ELF-1 (cell line): ENCODE results near the gene TMEM132C.

Experiments used
- DNase-seq: peaks from one replicate; pipeline ENCODE4 v3.0.0-alpha.2; 2016; ENCODE audit warnings: low read depth, low spot score

Gene TMEM132C

DNA sequence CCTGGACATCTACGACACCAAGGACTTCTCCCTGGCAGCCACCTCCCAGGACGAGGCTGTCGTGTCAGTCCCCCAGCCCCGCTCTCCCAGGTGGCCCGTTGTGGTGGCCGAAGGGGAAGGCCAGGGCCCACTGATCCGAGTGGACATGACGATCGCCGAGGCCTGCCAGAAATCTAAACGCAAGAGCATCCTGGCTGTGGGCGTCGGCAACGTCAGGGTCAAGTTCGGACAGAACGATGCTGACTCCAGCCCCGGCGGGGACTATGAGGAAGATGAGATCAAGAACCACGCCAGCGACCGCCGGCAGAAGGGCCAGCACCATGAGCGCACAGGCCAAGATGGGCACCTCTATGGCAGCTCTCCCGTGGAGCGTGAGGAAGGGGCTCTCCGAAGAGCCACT is 438.2 kb downstream of the TMEM132C start:
- DNase-seq, result no peak

DNA sequence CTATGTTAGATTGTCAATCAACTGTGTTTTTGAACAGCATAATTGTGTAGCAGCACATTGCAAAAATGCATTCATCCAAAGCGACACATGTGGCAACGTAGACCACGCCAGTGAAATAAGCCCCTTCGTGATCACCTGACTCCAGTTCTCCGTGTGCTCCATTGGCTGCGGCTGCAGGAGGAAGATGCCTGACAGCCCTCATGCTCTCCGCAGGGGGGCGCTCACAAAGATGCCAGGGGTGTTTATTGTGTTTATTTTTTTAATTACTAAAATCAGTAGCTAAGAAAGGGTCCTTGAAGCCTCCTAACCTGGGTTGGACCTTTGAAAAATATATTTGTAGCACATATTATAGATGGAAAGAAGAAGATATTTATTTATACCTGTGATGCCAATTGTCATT is 440.5 kb downstream of the TMEM132C start:
- no peak for DNase-seq

DNA sequence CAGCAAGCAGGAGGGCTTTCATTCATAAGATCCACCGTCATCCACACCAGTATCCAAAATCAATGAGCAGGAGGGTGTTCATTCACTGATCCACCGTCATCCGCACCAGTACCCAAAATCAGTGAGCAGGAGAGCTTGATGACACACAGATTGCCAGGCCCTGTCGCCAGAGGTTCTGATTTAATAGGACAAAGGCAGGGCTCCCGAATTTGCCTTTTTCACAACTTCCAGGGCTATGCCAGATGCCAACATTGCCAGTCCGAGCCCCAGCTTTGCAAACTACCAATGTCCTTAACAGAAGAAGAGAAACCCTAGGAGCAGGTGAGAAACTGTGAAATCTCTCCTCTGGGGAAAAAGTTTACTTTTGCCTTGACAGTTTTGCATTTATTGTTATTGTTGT is 441.8 kb downstream of the TMEM132C start:
- no peak for DNase-seq

GRCh38 chr12:128709660-128710059 is 442.7 kb downstream of the TMEM132C start:
- no peak for DNase-seq

GRCh38 chr12:128711486-128711885 is 444.5 kb downstream of the TMEM132C start:
- no peak for DNase-seq

DNA sequence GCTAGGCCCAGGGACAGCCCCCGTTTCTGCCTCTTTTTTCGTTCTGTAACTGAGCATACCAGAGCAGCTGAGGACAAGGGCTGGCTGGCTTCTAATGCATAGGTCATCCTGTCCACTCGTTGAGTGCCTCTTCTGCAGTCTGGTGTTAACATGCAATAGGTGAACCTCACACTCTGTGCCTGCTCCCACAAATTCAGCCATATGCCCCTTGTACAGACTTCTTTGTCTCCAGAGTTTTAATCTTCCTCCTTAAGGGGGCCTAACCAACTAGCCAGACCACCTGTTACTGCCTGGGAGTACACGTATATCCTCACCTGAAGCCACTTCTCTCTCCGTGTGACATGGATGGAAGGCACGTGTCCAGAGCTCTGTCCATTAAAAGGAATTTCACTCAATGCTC is 445.7 kb downstream of the TMEM132C start:
- DNase-seq, result no peak

GRCh38 chr12:128715485-128715884 is 448.5 kb downstream of the TMEM132C start:
- DNase-seq, result no peak

DNA sequence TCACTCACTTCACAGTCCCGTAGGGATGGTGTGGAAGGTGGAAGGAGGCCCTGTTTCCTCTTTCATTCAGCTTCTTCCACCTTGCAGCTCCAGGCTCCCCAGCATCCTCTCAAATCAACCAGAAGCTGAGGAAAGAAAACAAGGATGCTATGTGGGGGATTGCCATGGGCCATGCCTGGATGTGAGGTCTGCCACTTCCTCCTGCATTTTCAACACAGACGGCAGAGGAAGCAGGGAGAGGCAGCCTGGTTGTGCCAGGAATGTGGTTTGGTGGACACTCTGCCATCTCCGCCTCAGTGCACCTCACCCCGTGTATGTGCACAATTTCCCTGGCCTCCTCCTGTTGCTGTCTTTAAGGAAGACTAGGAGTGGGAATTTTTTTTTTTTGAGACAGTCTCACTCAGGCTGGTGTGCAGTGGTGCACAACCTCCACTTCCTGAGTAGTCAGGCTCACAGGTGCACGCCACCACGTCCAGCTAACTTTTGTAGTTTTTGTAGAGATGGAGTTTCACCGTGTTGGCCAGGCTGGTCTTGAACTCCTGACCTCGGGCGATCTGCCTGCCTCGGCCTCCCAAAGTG is 457.6 kb downstream of the TMEM132C start:
- DNase-seq, result no peak

DNA sequence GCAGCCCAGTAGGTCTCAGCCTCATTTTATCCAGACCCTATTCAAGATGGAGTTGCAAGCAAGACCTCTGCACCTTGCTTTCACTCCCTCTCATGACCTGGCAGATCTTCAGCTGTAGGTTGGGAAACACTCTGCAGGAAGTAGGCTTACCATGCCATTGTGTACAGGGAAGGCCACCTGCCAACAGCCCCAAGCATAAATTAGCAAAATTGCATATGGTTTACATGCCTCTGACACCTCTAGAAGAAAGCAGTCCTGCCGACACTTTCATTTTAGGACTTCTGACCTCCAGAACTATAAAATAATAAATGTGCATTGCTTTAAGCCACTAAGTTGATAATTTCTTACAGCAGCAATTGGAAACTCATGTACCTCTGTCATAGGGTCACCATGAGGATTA is 459.9 kb downstream of the TMEM132C start:
- no peak for DNase-seq

DNA sequence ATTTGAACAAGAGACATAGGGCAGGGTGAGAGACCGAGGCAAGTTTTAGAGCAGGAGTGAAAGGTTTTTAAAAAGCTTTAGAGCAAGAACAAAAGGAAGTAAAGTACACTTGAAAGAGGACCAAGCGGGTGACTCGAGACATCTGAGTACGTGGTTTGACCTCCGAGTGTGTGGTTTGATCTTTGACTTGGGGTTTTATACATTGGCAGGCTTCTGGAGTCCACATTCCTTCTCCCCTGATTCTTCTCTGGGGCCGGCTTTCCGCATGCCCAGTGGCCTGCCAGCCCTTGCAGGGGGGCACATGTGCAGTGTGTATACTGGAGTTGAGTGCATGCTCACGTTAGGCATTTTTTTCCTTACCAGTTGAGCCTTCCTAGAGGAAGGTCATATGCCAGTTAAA is 460.5 kb downstream of the TMEM132C start:
- no peak for DNase-seq

- no peak for DNase-seq
Observed at GRCh38 chr12:128727999-128728398, 461.0 kb downstream of the TMEM132C start.

DNA sequence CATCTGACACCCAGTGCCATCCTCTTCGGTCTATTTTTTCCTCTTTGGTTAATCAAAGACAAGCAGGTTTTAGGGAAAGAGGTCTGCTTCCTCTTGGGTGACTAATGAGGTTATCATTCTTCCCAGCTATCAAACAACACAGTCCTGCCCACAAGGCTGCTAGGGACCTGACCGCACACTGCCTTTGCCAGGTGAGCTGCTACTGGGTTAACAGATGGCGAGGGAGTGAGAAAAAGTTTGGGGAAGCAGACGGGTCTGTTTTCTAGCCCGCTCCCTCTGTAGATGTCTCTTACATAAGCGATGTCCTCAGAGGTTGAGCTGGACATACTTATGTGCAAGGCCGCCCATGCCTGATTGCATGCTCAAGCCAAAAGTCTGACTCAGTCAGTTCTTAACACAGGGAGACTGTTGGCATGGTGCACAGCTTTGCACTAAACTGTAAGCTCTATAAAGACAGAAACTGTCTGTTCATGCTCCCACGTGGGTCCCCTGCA is 462.7 kb downstream of the TMEM132C start:
- DNase-seq, result no peak

DNA sequence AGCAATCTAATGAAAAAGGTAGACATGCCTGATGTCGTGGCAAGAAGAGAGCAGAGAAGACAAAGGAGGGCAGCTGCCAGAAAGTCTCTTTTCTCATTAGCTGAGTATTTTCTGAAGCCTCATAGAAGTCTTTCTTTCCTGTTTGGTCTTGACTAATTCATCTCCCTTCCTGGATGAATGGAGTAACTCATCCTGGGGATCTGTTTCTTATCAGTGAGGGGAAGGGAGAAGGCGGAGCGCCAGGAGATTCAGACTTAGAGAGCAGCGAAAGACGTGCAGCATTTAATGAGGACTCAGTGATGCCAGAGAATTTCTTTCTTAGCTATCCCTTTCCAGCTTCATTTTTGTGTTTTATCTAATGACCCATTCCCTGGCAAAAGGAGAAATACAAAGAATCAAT is 467.4 kb downstream of the TMEM132C start:
- DNase-seq, result no peak

GRCh38 chr12:128737292-128737966 is 470.5 kb downstream of the TMEM132C start:
- no peak for DNase-seq

GRCh38 chr12:128743916-128744315 is 476.9 kb downstream of the TMEM132C start:
- no peak for DNase-seq

GRCh38 chr12:128745772-128746689 is 479.1 kb downstream of the TMEM132C start:
- DNase-seq, result no peak

DNA sequence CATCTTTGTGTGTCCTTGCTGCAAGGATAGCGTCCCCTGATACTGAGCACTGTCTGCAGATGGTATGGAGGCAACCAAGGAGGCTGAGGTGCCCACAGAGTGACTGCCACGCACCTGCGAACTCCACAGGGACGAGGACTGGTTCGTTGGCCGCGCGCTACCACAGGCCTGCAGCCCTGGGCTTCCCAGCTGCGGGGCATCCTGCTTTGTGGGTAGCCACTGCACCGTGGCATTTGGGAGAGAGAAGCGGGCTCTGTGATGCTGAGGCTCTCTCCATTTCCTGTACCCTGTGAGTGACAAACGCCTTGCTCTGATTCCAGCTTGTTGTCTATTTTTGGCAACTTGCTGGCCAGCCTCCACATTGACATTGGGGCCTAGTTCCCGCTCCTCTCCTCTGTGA is 480.5 kb downstream of the TMEM132C start:
- DNase-seq, result no peak

GRCh38 chr12:128752386-128752785 is 485.4 kb downstream of the TMEM132C start:
- no peak for DNase-seq

DNA sequence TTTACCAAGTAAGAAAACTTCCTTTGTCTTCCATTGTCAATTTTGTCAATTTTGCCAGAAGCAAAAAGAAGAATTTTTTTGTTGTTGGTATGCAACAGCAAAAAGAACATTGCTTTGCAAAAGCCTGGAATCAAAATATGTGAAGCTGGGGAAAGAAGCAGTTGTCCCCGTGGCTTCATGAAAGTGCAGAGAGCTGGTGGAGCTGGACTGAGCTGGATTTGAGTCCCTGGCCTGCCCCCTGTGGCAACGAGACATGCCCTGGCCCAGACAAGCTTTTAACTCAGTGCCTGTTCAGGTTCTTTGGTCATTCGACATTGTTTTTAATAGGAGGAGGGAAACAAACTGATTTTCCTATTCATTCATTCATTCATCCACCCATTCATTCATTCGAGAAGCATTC is 486.5 kb downstream of the TMEM132C start:
- DNase-seq, result no peak

- DNase-seq, result no peak
Observed at GRCh38 chr12:128754275-128754674, 487.3 kb downstream of the TMEM132C start.

- DNase-seq, result no peak
Observed at GRCh38 chr12:128755566-128755965, 488.6 kb downstream of the TMEM132C start.
